GM18951 (cell line): Measurements from ENCODE around the gene C19orf38.
"Not testable (repeated sequence)": the region's sequence is repeated elsewhere in the genome, so short reads cannot be mapped to it uniquely, and the experiment has no call there.

Experiments used
- POLR2A ChIP-seq: IDR thresholded peaks from 4 replicates; pipeline ENCODE4 v1.6.1; 2011; ENCODE audit warnings: mild to moderate bottlenecking; ENCODE audit not compliant: insufficient read length, insufficient read depth; ENCODE audit errors: extremely low read depth
- in situ Hi-C: fragments of 300-500 bp; cut with MboI; formaldehyde crosslinking; loops from one replicate; pipeline ENCODE4 v1.12.0; 2022; ENCODE audit warnings: low sequenced_read_pairs, mixed read lengths, inconsistent platforms; ENCODE audit not compliant: unreplicated experiment

C19orf38 gene

GRCh38 chr19:10864538-10864899 lies 16.3 kb downstream of the C19orf38 start:
- in situ Hi-C loops, result no loop called here
- no peak for TF ChIP-seq POLR2A

- in situ Hi-C loops, result no loop called here
- TF ChIP-seq POLR2A, result no peak
Observed at GRCh38 chr19:10866495-10866894, 18.3 kb downstream of the C19orf38 start.

- no peak for TF ChIP-seq POLR2A
- in situ Hi-C loops, result no loop called here
Observed at GRCh38 chr19:10868872-10869547, 20.8 kb downstream of the C19orf38 start.

- in situ Hi-C loops, result not testable (repeated sequence)
Observed at GRCh38 chr19:10869872-10870311, 21.7 kb downstream of the C19orf38 start.

GRCh38 chr19:10870501-10870954 lies 22.3 kb downstream of the C19orf38 start:
- in situ Hi-C loops, result no loop called here
- TF ChIP-seq POLR2A, result peak; percentile 50

- in situ Hi-C loops, result no loop called here
Observed at GRCh38 chr19:10870955-10871603, 22.9 kb downstream of the C19orf38 start, which contains the start of gene CARM1. Gene CARM1, plus strand, starts transcription at chr19:10871553. Its CDS starts 150 bp downstream, at chr19:10871703.

GRCh38 chr19:10871711-10872545 lies 23.7 kb downstream of the C19orf38 start:
- peak; percentile 18 for TF ChIP-seq POLR2A

More at GRCh38 chr19:10870955-10871603, 22.9 kb downstream of the C19orf38 start, which contains the start of gene CARM1:
- TF ChIP-seq POLR2A, result peak; percentile 2

GRCh38 chr19:10872546-10873107 lies 24.4 kb downstream of the C19orf38 start:
- no peak for TF ChIP-seq POLR2A
- in situ Hi-C loops, result no loop called here

More at GRCh38 chr19:10871711-10872545, 23.7 kb downstream of the C19orf38 start:
- in situ Hi-C loops, result no loop called here

GRCh38 chr19:10874024-10874423 lies 25.8 kb downstream of the C19orf38 start:
- TF ChIP-seq POLR2A, result no peak
- in situ Hi-C loops, result no loop called here

GRCh38 chr19:10876459-10877240 lies 28.4 kb downstream of the C19orf38 start:
- in situ Hi-C loops, result no loop called here
- no peak for TF ChIP-seq POLR2A

- in situ Hi-C loops, result not testable (repeated sequence)
Observed at GRCh38 chr19:10877608-10878007, 29.4 kb downstream of the C19orf38 start.

GRCh38 chr19:10878253-10878652 lies 30.0 kb downstream of the C19orf38 start:
- in situ Hi-C loops, result no loop called here
- TF ChIP-seq POLR2A, result no peak
